Measurements from ENCODE around the gene EMC9. TPM values are rescaled to one million over a fixed set of nuclear protein-coding genes. Genes with fewer than 3 reads are reported as not detected.

EMC9 gene
- polyA plus RNA-seq, 1 of the 3 experiments (the other 2 are of a cell fraction), result 19.3 TPM

DNA sequence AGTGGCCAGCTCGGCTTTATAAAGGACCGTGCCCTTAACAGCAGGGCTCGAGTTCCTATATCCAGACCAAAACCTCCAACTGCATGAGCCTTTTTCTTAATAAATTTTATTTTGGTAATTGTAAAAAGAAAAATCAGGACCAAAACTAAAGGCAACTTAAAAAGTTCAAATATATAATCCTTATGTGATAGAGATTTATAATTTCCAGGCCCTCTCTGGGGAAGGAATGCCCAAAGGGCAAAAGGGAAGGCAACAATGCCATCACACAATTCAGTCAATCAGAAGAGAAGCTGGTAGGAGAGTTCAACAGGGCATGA, 47.6 kb upstream of the EMC9 start:
- Histone ChIP-seq H4K20me1 (ENCODE audit: insufficient read depth) (no peaks in the 10 kb centered on the region), H3K27me3 (ENCODE audit: insufficient read depth) (no peaks in the 10 kb centered on the region), H3K79me2 (ENCODE audit: insufficient read depth) (peaks cover 46% of the 10 kb centered on the region), H3K36me3 (replicated peaks in 1 of 2; ENCODE audit: control insufficient read depth in 1 of 2, insufficient read depth in 2 of 2, low read length in 1 of 2) (peaks cover 36 to 58% of the 10 kb centered on the region in 2 experiments), H3K4me3 (ENCODE audit: low read depth in 2 of 2, low read length in 1 of 2) (peak overlapping the region; percentile 13 to 96; a peak in 3 of 4 replicates), H3K4me1 (ENCODE audit: control insufficient read depth in 1 of 2, insufficient read depth in 2 of 2, low read depth in 1 of 2, low read length in 1 of 2) (peaks cover 9 to 21% of the 10 kb centered on the region in 2 experiments), H3K4me2 (peak overlapping the region; percentile 98), H3K9ac (peak overlapping the region; percentile 57; the same call in 1 of the 2 replicates), H3K9me2 (no peaks in the 10 kb centered on the region), H3K9me3 (no peaks in the 10 kb centered on the region), H3K27ac (ENCODE audit: low read depth in 2 of 2, low read length in 1 of 2) (peak overlapping the region; percentile 72 to 82), H3F3A (replicated peaks; ENCODE audit: insufficient read depth) (peaks cover 13% of the 10 kb centered on the region), H2AFZ (ENCODE audit: low read depth) (peak overlapping the region; percentile 82)
- 0% methylated on average over 3 of the region's 3 CpGs for WGBS (ENCODE audit: low lambda C conversion rate)
- no peak for DNase-seq
- ChIA-PET CTCF (interaction anchor here (0.8 to 2.6 kb wide), 7 partner anchors 28 to 243 kb away, joined by 3 to 8 read pairs (median 4); partner anchors contain the start of genes CIDEB, DCAF11, IRF9 and NRL), POLR2A (interaction anchor here (0.6 to 3.2 kb wide), 10 partner anchors 9 to 54 kb away, joined by 3 to 10 read pairs (median 5); partner anchors contain the start of genes CHMP4A, EMC9, IRF9 and PSME2)
- TF ChIP-seq NFIC (IDR thresholded peaks at IDR 0.05; ENCODE audit: borderline replicate concordance) (0 out of 2 replicates have a peak, but pooled peaks have one; percentile 1), CHD2 (IDR thresholded peaks at IDR 0.05; ENCODE audit: low read length, partially characterized antibody) (no peak)
- TF ChIP-seq, protein P1, sequence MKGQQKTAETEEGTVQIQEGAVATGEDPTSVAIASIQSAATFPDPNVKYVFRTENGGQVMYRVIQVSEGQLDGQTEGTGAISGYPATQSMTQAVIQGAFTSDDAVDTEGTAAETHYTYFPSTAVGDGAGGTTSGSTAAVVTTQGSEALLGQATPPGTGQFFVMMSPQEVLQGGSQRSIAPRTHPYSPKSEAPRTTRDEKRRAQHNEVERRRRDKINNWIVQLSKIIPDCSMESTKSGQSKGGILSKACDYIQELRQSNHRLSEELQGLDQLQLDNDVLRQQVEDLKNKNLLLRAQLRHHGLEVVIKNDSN (IDR thresholded peaks at IDR 0.05; ENCODE audit: borderline replicate concordance, low read depth), result no peak

DNA sequence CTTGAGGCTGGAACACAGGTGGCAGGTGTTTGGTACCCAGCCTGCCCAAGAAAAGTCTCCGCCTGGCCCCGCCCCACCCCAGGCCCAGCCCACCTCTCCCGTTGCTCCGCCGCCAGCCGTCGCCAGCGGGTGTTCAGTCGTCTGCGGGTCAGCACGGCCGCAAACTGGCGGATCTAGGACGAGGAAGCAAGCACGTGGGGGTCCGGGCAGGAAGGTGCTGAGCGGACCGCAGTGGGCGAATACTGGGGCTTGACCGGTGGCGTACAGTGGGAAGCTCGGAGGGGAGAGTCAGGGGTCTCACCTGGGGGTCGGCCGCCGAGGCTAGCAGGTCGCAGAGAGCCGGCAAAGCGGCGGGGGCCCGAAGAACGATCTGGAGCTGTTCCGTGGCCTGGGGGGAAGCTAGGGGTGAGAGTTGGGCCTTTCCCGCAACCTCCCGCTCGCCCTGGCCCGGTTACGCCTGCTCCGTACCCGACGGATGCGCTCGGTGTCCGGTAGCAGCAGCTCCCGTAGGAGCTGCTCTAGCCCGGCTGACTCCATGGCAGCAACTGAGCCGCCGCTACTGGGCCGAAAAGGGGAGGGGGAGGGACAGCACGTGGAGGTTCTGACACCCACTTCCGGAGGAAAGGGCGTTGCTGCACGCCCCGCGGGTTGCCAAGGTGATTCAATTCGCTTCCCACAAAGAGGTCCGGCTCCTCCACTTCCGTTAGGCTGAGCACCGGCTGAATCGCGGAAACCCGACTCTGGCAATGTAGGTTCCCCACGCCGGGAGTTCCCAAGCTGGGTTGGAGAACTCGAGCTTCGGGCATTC, 47.1 kb upstream of the EMC9 start, which contains the start of gene IPO4:
IPO4 (minus strand) TSS at position 566 of the 808 bp plus-strand sequence; CDS start at position 537, 29 bp downstream.
- Histone ChIP-seq H3K9me2 (no peaks in the 10 kb centered on the region), H3K9me3 (no peaks in the 10 kb centered on the region), H3K4me2 (peak within 1 kb of the TSS; percentile 98), H3K27ac (ENCODE audit: low read depth in 2 of 2, low read length in 1 of 2) (peak within 1 kb of the TSS; percentile 72 to 89), H3K36me3 (replicated peaks in 1 of 2; ENCODE audit: control insufficient read depth in 1 of 2, insufficient read depth in 2 of 2, low read length in 1 of 2) (peaks cover 35 to 64% of the 10 kb centered on the region in 2 experiments), H3K27me3 (ENCODE audit: insufficient read depth) (no peaks in the 10 kb centered on the region), H2AFZ (ENCODE audit: low read depth) (peak within 1 kb of the TSS; percentile 82), H3K4me1 (ENCODE audit: control insufficient read depth in 1 of 2, insufficient read depth in 2 of 2, low read depth in 1 of 2, low read length in 1 of 2) (peaks cover 9 to 21% of the 10 kb centered on the region in 2 experiments), H3K4me3 (ENCODE audit: low read depth in 2 of 2, low read length in 1 of 2) (peak within 1 kb of the TSS; percentile 88 to 96), H3F3A (replicated peaks; ENCODE audit: insufficient read depth) (peaks cover 13% of the 10 kb centered on the region), H4K20me1 (ENCODE audit: insufficient read depth) (no peaks in the 10 kb centered on the region), H3K79me2 (ENCODE audit: insufficient read depth) (peaks cover 41% of the 10 kb centered on the region), H3K9ac (peak within 1 kb of the TSS; percentile 76)
- CTCF ChIA-PET, result interaction anchor here (0.8 to 2.6 kb wide), 8 partner anchors 27 to 243 kb away, joined by 3 to 14 read pairs (median 4); partner anchors contain the start of genes CIDEB, DCAF11, IRF9 and NRL
- 1% methylated on average over 50 of the region's 65 CpGs for WGBS (ENCODE audit: low lambda C conversion rate)
- peak; percentile 97 for DNase-seq
- POLR2A ChIA-PET, result interaction anchor here (0.6 to 3.2 kb wide), 12 partner anchors 8 to 1299 kb away, joined by 3 to 10 read pairs (median 5); partner anchors contain the start of genes CHMP4A, CIDEB, EMC9 and IRF9
- TF ChIP-seq, protein P2, sequence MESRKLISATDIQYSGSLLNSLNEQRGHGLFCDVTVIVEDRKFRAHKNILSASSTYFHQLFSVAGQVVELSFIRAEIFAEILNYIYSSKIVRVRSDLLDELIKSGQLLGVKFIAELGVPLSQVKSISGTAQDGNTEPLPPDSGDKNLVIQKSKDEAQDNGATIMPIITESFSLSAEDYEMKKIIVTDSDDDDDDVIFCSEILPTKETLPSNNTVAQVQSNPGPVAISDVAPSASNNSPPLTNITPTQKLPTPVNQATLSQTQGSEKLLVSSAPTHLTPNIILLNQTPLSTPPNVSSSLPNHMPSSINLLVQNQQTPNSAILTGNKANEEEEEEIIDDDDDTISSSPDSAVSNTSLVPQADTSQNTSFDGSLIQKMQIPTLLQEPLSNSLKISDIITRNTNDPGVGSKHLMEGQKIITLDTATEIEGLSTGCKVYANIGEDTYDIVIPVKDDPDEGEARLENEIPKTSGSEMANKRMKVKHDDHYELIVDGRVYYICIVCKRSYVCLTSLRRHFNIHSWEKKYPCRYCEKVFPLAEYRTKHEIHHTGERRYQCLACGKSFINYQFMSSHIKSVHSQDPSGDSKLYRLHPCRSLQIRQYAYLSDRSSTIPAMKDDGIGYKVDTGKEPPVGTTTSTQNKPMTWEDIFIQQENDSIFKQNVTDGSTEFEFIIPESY (IDR thresholded peaks at IDR 0.05; ENCODE audit: borderline replicate concordance, low read depth), result peak; percentile 79; the same call in 1 of the 2 replicates
- TF ChIP-seq RCOR1 (IDR thresholded peaks at IDR 0.05; ENCODE audit: low read length) (peak; percentile 44; the same call in 1 of the 2 replicates), JUND (IDR thresholded peaks at IDR 0.05) (peak; percentile 21; the same call in 1 of the 2 replicates), RAD21 (IDR thresholded peaks at IDR 0.05; ENCODE audit: low read length) (no peak), GATA2 (CRISPR knock-in tag; IDR thresholded peaks at IDR 0.05) (no peak), MXI1 (IDR thresholded peaks at IDR 0.05; ENCODE audit: low read depth, low read length) (peak; percentile 100), YY1 (IDR thresholded peaks at IDR 0.05; ENCODE audit: low read depth) (peak; percentile 66; the same call in 1 of the 2 replicates), MEF2A (IDR thresholded peaks at IDR 0.05; ENCODE audit: borderline replicate concordance, low read depth) (no peak), POLR2AphosphoS5 (IDR thresholded peaks at IDR 0.05; ENCODE audit: low read depth, low read length) (peak; percentile 89)
- TF ChIP-seq, protein P3, sequence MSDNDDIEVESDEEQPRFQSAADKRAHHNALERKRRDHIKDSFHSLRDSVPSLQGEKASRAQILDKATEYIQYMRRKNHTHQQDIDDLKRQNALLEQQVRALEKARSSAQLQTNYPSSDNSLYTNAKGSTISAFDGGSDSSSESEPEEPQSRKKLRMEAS (IDR thresholded peaks at IDR 0.05; ENCODE audit: low read depth), result peak; percentile 100
- TF ChIP-seq, protein P4, sequence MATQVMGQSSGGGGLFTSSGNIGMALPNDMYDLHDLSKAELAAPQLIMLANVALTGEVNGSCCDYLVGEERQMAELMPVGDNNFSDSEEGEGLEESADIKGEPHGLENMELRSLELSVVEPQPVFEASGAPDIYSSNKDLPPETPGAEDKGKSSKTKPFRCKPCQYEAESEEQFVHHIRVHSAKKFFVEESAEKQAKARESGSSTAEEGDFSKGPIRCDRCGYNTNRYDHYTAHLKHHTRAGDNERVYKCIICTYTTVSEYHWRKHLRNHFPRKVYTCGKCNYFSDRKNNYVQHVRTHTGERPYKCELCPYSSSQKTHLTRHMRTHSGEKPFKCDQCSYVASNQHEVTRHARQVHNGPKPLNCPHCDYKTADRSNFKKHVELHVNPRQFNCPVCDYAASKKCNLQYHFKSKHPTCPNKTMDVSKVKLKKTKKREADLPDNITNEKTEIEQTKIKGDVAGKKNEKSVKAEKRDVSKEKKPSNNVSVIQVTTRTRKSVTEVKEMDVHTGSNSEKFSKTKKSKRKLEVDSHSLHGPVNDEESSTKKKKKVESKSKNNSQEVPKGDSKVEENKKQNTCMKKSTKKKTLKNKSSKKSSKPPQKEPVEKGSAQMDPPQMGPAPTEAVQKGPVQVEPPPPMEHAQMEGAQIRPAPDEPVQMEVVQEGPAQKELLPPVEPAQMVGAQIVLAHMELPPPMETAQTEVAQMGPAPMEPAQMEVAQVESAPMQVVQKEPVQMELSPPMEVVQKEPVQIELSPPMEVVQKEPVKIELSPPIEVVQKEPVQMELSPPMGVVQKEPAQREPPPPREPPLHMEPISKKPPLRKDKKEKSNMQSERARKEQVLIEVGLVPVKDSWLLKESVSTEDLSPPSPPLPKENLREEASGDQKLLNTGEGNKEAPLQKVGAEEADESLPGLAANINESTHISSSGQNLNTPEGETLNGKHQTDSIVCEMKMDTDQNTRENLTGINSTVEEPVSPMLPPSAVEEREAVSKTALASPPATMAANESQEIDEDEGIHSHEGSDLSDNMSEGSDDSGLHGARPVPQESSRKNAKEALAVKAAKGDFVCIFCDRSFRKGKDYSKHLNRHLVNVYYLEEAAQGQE (IDR thresholded peaks at IDR 0.05; ENCODE audit: low read depth, low read length), result peak; percentile 43; the same call in 1 of the 2 replicates
- TF ChIP-seq, protein P5, sequence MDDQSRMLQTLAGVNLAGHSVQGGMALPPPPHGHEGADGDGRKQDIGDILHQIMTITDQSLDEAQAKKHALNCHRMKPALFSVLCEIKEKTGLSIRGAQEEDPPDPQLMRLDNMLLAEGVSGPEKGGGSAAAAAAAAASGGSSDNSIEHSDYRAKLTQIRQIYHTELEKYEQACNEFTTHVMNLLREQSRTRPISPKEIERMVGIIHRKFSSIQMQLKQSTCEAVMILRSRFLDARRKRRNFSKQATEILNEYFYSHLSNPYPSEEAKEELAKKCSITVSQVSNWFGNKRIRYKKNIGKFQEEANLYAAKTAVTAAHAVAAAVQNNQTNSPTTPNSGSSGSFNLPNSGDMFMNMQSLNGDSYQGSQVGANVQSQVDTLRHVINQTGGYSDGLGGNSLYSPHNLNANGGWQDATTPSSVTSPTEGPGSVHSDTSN (IDR thresholded peaks at IDR 0.05), result peak; percentile 67
- TF ChIP-seq, protein P6, sequence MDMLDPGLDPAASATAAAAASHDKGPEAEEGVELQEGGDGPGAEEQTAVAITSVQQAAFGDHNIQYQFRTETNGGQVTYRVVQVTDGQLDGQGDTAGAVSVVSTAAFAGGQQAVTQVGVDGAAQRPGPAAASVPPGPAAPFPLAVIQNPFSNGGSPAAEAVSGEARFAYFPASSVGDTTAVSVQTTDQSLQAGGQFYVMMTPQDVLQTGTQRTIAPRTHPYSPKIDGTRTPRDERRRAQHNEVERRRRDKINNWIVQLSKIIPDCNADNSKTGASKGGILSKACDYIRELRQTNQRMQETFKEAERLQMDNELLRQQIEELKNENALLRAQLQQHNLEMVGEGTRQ (IDR thresholded peaks at IDR 0.05; ENCODE audit: borderline replicate concordance, low read depth, low read length), result peak; percentile 52; the same call in 1 of the 2 replicates
